WERI-Rb-1 (cell line): ENCODE results near the gene GABBR2.
"Not testable (repeated sequence)": the region's sequence is repeated elsewhere in the genome, so short reads cannot be mapped to it uniquely, and the experiment has no call there.

Experiments
- DNase-seq: peaks from one replicate; pipeline ENCODE4 v3.0.0-alpha.2; 2020
- H3K27ac ChIP-seq: fragments of 250-450 bp; sonication (Bioruptor Pico); 2 replicates; pipeline ENCODE4 v1.5.1; 2020; ENCODE audit warnings: mild to moderate bottlenecking, moderate library complexity
- H3K27me3 ChIP-seq: fragments of 250-450 bp; sonication (Bioruptor Pico); 2 replicates; pipeline ENCODE4 v1.5.1; 2021; ENCODE audit warnings: mild to moderate bottlenecking, low read depth, moderate library complexity; ENCODE audit not compliant: insufficient read depth, severe bottlenecking
- H3K36me3 ChIP-seq: fragments of 250-450 bp; sonication (Bioruptor Pico); 2 replicates; pipeline ENCODE4 v1.5.1; 2020; ENCODE audit warnings: mild to moderate bottlenecking, moderate library complexity
- H3K4me3 ChIP-seq: 2 replicates; pipeline ENCODE4 v1.5.1; 2011; ENCODE audit warnings: low read depth, mild to moderate bottlenecking, control low read depth, low read length
- H3K9me3 ChIP-seq: fragments of 250-450 bp; sonication (Bioruptor Pico); 2 replicates; pipeline ENCODE4 v1.5.1; 2021; ENCODE audit warnings: mild to moderate bottlenecking, moderate library complexity; ENCODE audit not compliant: severe bottlenecking
- TF ChIP-seq, protein P1 (sequence below): IDR thresholded peaks from 2 replicates; pipeline ENCODE4 v1.5.1; 2011; ENCODE audit warnings: low read depth, mild to moderate bottlenecking, control low read depth, inconsistent platforms, low read length

Gene GABBR2

GRCh38 chr9:98271479-98271878, 437.3 kb downstream of the GABBR2 start:
- Histone ChIP-seq H3K36me3 (no peaks in the 10 kb centered on the region), H3K4me3 (no peak overlapping the region), H3K27ac (no peak overlapping the region), H3K27me3 (no peaks in the 10 kb centered on the region), H3K9me3 (no peaks in the 10 kb centered on the region)
- TF ChIP-seq, protein P1, sequence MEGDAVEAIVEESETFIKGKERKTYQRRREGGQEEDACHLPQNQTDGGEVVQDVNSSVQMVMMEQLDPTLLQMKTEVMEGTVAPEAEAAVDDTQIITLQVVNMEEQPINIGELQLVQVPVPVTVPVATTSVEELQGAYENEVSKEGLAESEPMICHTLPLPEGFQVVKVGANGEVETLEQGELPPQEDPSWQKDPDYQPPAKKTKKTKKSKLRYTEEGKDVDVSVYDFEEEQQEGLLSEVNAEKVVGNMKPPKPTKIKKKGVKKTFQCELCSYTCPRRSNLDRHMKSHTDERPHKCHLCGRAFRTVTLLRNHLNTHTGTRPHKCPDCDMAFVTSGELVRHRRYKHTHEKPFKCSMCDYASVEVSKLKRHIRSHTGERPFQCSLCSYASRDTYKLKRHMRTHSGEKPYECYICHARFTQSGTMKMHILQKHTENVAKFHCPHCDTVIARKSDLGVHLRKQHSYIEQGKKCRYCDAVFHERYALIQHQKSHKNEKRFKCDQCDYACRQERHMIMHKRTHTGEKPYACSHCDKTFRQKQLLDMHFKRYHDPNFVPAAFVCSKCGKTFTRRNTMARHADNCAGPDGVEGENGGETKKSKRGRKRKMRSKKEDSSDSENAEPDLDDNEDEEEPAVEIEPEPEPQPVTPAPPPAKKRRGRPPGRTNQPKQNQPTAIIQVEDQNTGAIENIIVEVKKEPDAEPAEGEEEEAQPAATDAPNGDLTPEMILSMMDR = no peak
- DNase-seq = no peak

DNA sequence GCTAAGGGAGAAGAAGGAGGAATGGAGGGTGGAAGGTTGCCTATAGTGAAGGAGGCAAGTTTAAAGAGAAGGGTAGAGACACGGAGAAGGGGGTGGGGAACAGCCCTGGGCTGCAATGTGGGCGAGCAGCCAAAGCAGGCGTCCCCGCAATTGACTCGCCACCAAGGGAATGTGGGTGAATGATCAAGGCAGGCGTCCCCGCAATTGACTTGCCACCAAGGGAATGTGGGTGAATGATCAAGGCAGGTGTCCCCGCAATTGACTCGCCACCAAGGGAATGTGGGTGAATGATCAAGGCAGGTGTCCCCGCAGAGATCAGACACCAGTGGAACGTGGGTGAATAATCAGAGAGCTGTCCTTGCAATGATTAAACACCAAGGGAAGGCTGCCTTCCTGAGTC, 438.5 kb downstream of the GABBR2 start:
- H3K9me3 ChIP-seq, DNase-seq, H3K27ac ChIP-seq, H3K4me3 ChIP-seq, H3K36me3 ChIP-seq, H3K27me3 ChIP-seq: not testable (repeated sequence)

DNA sequence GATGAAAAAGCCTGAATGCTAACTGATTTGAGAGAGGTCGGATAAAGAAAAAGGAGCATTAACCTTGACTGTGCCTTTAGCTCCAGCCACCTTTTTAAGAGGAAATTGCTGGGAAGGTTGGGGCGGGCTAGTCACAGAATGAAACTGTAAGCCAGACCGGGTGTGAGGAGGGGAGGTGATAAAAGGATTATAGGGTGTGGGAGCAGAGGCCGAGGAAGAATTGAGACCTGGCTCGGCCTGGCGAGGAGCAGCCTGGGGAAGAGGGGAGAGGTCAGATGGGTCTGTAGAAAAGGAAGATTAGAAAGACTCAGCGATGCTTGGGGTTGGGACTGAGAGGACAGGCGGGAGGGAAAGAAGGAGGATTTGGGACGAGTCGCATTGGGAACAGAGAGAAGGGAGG, 439.1 kb downstream of the GABBR2 start:
- H3K27me3 ChIP-seq, H3K4me3 ChIP-seq, H3K36me3 ChIP-seq, H3K9me3 ChIP-seq, H3K27ac ChIP-seq: not testable (repeated sequence)
- DNase-seq = peak; percentile 72

- H3K36me3 ChIP-seq, H3K27me3 ChIP-seq, DNase-seq, H3K4me3 ChIP-seq, H3K27ac ChIP-seq, H3K9me3 ChIP-seq: not testable (repeated sequence)
These were observed 441.2 kb downstream of the GABBR2 start for GRCh38 chr9:98267556-98267955.

GRCh38 chr9:98264516-98264915, 444.2 kb downstream of the GABBR2 start:
- DNase-seq = no peak
- no peak overlapping the region for H3K4me3 ChIP-seq
- no peaks in the 10 kb centered on the region for H3K27me3 ChIP-seq
- no peak overlapping the region for H3K27ac ChIP-seq
- TF ChIP-seq, protein P1 = no peak
- no peaks in the 10 kb centered on the region for H3K9me3 ChIP-seq
- no peaks in the 10 kb centered on the region for H3K36me3 ChIP-seq

GRCh38 chr9:98263482-98264357, 445.0 kb downstream of the GABBR2 start:
- H3K9me3 ChIP-seq = no peaks in the 10 kb centered on the region
- DNase-seq = peak; percentile 92
- no peak overlapping the region for H3K27ac ChIP-seq
- TF ChIP-seq, protein P1 = peak; percentile 97
- H3K27me3 ChIP-seq = no peaks in the 10 kb centered on the region
- H3K36me3 ChIP-seq = no peaks in the 10 kb centered on the region
- H3K4me3 ChIP-seq = no peak overlapping the region

GRCh38 chr9:98263080-98263479, 445.7 kb downstream of the GABBR2 start:
- H3K9me3 ChIP-seq = no peaks in the 10 kb centered on the region
- no peaks in the 10 kb centered on the region for H3K27me3 ChIP-seq
- no peak overlapping the region for H3K27ac ChIP-seq
- TF ChIP-seq, protein P1 = no peak
- DNase-seq = no peak
- no peak overlapping the region for H3K4me3 ChIP-seq
- no peaks in the 10 kb centered on the region for H3K36me3 ChIP-seq
